Left renal pelvis (tissue), 4 donors: ENCODE data around the gene HBS1L. TPM values are rescaled to one million over a fixed set of nuclear protein-coding genes. Genes with fewer than 3 reads are reported as not detected.

Experiments used
- DNase-seq, 4 donors: peaks; one replicate each; pipeline ENCODE4 v3.0.0-alpha.2; 2013; ENCODE audit warnings: low read depth in 4 of 4, low spot score in 3 of 4
- polyA plus RNA-seq, 4 donors: library from polyadenylated mRNA; unstranded; fragments of 120-200 nt; gene quantifications; one replicate each; pipeline ENCODE4 v1.2.1, GENCODE V29; 2013; ENCODE audit not compliant: insufficient read length in 4 of 4

Gene HBS1L
- polyA plus RNA-seq, 4 donors: 61.5 to 88.8 (median 68.6) TPM

DNA sequence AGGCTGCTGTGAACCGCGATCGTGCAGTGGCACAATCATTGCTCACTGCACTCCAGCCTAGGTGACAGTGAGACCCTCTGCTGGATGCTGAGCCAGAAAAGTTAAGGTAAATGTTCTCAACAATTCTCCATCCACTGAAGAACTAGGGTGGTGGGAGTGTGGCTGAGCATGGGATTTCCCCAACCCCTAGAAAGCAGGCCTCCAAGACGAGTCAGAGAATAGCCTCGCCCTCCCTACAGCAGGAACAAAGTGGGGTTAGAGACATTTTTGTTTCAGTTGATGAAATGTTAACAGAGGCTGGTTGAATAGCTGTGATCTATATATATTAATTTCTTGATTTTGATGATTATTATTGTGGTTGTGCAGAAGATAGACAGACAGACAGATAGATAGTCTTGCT lies 98.6 kb downstream of the HBS1L start:
- no peak for DNase-seq

DNA sequence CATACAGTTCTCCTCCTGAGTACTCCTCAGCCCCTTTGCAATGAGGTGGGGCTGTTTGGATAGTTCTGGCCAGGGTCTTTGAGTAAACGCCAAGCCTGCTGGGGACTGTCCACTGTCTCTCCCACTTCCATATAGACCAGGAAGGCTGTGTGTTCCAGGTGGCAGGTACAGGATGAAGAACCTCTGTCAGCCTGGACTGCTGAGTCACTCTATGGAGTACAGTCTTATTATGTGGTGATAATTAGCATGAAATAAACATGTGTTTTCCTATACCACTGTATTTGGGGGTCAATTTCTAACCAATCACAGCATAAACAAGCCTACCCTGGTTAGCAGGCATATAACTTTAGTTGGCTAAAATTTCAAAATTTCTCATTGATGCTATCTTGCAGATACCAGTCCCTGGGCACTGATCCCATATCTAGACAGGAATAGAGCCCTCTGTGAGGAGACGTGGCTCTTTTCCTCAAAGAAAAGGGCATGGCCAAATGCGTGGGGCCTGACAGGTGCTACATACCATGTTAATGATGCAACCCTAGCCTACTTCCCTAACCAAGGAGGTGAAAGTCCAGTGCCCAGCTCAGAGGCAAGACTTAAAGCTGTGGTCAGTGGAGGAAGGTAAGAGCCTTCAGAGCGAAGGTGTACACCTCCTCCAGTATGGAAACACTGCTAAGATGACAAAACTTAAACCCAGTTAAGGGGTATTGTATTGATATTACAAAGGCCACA lies 100.2 kb downstream of the HBS1L start:
- no peak for DNase-seq

DNA sequence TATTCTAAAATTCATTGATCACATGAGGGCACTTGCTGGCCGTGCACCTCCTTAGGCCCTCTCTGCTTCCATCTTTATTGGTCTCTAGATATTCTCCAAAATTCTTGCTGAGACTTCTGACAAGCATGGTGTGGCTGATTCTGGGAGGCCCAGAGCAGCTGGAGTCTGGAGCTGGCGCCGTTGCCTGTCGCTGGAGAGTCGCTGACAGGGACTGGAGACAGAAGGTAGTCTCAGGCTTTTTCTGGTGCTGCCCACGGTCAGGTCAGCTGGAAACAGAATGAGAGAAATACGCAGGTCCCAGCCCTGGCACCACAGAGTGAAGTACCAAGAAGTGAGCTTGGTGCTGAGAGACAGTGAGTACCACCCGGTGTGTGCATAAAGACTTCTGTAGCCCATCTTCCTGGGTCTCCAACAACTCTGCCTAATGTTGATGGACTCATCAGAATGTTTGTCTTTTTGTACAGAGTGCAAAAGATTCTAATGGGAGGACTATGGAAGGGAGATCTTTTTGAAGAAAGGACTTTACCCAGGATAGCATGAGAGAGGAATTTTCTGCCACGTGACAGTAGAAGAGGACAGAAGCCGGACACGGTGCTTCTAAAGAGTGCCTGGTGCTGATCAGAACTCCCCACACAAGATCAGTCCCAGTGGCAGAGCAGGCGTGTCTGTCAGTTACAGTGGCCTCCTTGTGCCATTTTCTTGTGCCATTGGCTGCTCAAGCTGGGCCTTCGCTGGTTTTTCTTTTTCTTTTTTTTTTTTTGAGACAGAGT lies 102.9 kb downstream of the HBS1L start:
- DNase-seq: no peak

DNA sequence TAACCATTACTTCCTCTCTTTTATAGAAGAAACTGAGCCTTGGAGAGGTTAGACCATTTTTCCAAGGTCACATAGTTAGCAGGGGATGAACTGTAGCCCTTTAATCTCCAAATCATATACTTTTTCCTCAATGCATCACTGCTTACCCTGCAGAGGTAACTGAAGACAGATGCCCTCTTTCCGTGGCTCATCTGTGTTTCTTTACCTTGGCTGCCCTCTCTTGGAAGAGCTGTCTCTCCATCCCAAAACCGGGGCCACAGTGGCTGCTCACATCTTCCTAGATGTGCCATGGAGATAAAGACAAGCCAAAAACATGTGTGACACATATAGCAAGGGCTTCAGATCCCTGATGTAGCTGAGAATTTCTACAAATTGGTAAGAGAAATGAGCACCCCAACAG lies 104.1 kb downstream of the HBS1L start:
- no peak for DNase-seq

DNA sequence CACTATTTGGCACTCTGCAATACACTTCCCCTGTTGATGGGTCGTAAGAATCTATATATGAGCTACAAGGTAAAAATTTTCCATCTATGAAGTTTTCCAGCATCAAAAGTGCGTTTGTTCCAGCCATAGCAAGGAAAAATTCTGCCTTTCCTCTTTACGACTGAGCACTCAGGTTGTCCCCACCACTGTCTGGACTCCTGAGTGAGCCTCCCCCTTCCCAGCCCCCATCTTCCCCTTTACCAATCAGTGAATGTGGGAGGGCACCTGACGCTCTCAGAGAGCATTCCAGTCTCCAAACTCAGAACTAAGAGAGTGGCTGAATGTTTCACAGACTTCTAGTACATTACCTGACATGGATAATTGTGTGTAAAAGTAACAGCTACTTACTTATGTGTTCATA lies 104.7 kb downstream of the HBS1L start, which contains the start of gene ALDH8A1:
ALDH8A1 (minus strand) TSS at position 175 of the 400 bp plus-strand sequence; CDS start at position 127, 48 bp downstream.
- no peak for DNase-seq

DNA sequence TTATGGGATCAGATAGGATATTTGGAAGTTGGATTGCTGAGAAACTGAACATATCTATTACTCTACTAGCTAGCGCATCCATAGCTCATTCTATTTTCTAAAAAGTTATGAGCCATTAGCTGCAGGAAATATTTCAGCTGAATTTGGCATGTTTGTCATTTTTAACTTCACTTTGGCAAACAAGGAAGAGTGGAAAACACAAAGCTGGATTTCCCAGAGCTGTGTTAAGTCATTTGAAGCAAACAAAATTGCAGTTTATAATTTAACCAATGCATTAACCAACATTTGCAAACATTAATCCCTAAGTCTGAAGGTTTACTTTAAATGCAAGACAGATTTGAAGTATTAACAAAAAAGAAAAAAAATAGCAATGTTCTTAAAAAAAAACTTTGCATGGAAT lies 105.9 kb downstream of the HBS1L start:
- no peak for DNase-seq

DNA sequence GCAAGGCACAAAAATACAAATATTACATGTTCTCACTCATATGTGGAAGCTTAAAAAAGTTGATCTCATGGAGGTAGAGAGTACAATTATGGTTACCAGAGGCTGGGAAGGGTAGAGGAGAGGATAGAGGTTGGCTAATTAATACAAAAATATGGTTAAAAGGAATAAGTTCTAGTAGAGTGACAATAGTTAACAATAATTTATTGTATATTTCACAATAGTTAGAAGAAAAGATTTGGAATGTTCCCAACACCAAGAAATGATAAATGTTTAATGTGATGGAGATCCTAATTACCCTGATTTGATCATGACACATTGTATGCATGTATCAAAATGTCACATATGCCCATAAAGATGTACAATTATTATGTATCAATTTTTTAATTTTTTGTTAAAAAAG lies 106.5 kb downstream of the HBS1L start:
- no peak for DNase-seq

DNA sequence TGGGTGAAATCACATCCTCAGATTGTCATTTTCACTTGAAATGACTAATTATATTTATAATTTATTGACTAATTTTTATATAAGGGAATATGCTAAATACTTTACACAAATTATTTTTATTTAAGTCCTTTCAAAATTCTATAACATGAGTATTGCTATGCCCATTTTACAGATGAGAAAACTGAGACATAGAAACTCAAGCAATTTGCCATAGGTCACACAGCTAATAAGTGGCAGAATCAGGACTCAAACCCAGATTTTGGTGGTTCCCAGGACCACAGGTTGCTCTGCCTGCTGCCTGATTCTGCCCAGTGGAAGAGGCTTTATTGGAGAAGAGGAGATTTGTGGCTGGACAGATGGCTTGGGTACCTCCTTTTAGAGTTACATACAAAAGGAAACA lies 109.6 kb downstream of the HBS1L start:
- no peak for DNase-seq

DNA sequence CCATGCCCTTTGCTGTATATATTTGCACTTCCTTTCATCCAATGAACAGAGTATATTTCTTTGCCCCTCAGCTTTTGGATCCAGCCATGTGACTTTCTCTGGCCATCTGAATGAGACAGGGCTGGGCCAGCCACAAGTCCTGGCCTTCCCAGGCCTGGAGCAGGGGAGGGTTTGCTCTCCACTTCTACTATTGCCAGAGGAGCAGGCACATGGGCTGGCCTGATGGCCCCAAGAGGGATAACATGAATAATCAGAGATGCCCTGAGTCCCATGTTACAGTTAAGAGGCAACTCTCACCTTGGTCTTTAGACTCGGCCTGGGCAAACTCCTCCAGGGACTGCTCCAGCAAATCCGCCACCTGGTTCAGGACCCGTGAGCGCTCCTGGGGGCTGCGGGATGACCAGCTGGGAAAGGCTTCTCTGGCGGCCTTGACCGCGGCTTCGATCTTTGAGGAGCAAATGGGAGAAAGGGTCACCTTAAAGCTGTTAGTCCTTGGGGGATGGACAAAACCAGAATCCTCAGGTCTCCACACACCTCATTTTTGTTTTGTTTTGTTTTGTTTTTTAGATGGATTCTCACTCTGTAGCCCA lies 111.0 kb downstream of the HBS1L start:
- no peak for DNase-seq

DNA sequence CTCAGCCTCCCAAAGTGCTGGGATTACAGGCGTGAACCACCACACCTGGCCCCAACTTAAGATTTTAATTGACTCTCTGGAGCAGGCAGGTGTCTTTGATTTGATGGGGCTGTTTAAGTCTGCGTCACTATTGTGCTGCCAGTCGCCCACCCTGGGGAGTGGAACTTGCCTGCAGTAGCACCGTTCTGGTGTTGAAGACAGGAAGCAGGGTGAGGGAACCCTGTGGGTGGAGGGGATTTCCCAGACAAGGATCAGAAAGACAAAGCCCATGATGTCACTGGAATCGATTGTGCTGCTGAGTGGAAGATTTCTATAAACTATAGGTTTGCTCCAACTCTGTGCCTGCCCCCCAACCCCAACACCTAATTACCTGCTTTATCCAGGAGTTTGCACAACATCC lies 115.7 kb downstream of the HBS1L start:
- DNase-seq: no peak

DNA sequence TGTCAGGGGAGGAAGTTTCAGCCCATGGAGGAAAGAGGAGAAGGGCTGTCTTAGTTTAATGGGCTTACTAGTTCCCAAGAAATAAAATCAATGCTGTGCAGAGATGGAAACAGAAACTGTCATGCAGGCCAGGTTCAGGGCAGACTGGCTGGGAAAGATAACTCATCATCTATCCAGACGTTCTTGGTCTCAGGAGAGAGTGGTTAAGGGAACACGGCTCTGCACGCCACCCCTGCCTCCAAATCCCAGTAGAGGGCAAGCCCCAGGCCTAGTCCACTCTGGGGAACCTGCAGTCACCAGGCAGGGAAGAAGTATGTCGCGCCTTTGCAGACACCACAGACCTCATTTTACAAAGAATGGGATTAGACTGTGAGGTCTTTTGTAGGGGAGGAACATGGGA lies 117.2 kb downstream of the HBS1L start:
- no peak for DNase-seq

DNA sequence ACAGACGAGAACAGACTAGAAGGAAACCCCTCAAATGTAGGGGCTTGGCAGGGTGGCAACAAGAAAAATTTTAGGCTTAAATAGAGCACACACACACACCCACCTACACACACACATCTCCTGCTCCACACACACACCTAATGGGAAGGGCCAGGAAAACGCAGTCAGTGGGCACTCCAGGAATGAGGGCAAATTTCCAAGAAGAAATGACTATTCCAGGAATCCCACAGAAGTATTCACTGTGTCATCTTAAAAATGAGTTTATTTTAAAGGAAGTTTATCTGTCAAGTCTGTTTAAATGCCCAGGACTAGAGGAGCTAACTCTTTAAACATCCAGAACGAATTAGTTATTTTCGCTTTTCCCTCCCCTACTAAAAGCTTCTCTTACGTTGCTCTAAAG lies 117.7 kb downstream of the HBS1L start:
- DNase-seq: no peak

DNA sequence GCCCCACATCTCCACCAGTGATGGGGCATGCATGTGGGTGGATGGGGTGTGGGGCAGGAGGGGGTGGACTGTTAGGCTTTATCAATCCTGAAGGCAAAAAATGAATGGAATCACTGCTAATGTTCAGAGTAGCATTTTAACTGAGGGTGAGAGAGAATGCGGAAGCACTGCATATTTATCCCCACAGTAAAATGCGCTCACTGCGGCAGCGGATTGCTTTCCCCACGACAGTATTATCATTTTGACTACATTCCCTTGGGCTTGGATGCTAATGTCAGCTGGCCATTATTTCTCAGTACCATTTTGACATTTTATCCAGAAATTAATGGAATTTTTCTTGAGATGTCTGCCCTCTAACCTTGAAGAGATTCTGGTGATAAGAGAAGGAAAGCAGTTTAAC lies 118.1 kb downstream of the HBS1L start:
- no peak for DNase-seq

DNA sequence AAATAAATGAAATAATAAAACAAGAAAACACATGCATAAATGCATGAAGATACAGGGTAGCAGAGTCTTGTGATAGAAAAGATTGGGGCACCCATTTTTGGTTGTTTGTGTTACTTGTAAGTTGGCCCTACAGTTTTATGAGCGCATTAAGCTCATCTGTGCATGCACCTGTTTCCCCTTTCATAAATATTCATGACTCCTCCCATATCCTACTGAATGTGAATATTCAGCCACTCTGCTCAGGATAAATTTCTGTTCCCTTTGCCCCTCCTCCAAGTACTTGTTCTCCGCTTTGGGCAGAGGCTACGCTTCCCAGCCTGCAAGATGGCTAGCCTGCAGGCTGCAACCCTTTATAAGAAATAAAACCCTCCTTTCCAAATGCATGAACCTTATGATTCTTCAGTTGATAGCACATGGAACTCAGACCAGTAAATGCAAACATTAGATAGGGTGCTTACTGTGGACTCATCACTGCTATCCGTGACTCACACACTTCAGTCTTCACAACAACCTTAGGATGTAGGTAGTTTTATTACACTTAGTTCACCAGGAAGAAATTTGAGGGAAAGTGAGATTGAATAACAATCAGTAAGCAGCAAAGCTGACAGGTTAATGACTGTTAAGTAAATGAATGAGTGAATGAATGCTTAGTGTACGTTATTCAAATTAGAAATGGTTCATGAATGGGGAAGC lies 119.7 kb downstream of the HBS1L start:
- DNase-seq: no peak

DNA sequence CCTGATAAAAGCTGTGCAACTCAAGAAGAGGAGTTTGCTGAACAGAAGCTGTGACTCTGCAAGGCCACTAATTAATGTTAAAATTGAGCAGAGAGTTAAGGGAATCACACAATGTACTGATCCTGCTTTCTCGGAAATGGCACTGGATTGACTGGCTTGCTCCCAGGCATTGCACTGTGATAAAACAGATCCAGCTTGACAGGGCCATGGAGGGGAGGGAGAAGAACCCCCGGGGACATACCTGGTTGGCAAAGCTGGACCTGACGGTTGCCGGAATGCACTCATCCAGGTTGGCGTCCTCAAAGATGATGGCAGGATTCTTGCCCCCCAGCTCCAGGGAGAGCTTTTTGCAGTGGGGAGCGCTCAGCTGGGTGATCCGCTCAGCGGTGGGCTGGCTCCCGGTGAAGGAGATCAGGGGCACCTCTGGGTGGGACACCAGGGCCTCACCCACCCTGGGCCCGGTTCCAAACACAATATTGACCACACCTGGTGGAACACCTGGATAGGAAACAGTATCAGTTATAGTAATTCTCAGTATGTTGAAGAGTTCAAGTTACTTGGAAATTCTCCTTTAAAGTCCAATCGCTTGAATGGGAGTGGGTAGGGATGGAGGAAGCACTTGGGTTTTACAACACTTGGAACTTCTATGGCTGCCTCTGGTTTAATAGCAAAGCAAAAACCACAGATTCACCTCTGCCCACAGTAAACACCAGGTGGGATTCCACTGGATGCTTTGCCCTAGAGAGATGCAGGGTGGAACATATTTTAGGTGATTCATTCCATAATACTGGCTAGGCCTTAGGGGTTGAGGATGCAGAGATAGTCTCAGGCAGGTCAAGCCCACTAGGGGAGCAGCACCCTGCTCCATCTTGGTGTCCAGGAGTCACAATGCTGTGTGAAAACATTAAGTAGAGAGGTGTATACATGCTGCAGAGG lies 121.8 kb downstream of the HBS1L start:
- no peak for DNase-seq

DNA sequence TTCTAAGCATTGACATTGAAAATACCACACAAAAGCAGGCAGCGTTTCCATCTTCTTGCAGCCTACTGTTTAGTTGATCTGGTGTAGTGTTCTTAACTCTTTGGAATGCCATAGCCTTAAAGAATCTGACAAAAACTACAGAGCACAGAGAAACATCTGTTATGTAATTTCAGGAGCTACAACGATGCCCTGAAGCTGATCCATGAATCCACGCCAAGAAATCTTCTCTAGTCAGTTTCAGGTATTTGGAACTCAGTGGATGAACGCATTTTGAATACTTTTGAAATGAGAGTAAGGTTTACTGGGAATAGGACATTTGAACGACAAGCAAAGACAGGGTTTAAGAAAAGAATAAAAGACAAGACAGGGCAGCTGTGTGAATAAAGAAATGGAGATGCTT lies 122.5 kb downstream of the HBS1L start:
- no peak for DNase-seq

DNA sequence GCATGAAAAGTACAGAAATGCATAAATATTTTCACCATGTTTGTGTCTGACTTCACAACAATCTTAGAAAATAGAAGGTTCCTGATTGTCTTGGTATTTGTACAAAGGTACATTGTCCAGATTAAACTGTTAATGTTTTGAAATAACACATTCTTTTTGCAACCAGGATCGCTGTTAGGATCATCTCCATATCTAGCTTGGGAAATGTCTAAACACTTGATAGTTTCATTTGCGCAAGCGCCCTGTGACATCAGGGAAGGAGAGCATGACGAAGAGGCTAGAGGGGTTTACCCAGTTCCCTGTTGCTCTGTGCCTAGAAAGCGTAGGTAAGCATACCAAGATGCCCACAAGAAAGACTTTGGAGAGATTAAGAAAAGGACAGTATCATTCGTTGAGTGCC lies 124.2 kb downstream of the HBS1L start:
- DNase-seq: no peak

DNA sequence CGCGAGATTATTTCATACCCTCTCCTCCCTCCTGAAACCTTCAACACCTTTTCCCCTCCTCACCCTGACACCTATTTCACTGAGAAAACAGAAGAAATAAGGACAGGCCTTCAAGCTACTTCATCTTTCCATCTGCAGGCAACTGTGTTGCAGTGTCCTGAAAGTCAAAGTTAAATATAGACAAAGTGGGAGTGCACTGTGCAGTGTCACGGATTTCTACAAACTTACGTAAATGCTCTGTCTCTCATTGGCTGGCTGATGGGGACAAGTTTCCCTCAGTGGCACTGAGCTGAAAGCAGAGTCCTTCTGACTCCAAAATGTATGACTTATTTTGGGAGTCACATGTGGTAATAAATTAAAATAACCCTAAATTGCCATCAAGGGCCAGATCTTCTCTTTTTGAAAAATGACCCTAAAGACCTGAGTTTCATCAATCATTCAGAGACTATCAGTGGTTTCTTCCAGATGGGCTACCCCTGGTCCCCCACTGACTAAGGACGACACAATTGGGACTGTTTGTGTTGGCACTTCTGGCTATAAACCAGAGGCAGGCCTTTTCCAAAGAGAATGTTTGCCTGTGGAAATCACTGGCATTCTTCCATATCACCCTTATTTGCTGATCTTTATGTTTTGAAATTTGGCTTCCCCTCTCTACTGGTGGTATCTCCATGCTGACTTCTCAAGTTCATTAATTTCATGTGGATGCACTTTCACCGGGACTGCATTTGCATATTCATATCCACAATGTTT lies 126.3 kb downstream of the HBS1L start:
- no peak for DNase-seq

DNA sequence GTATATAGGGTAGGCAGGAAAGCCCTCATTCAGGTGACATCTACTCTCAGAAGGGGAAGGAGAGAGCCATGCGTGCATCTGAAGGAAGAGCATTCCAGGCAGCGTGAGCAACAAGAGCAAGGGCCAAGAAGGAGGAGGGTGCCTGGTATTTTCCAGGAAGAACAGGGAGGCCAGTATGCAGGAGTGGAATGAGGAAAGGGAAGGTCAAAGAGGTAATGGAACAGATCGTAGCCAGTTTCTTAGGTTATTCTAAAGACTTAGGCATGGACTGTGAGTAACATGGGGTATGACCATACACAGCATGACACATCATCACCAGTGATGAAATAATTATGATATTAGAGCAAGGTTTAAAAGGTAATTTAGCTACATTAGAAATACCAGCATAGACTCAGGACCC lies 128.8 kb downstream of the HBS1L start:
- no peak for DNase-seq
